Thoracic aorta (tissue), 2 donors: ENCODE measurements around the gene SULT1B1. TPM values are rescaled to one million over a fixed set of nuclear protein-coding genes. Genes with fewer than 3 reads are reported as not detected.

Experiments
- ATAC-seq: fragments of 150-250 bp; one replicate; pipeline ENCODE4 v1.8.0; 2017; ENCODE audit warnings: low read depth; ENCODE audit not compliant: insufficient number of reproducible peaks, low FRiP score
- DNase-seq: peaks from one replicate; pipeline ENCODE4 v3.0.0-alpha.2; 2020; ENCODE audit warnings: low spot score
- H3K27ac ChIP-seq, 2 donors: fragments of 200-600 bp; sonication (generic); 1 replicate in 1 of 2; 2 replicates in 1 of 2; pipeline ENCODE4 v1.5.1; 2016; ENCODE audit warnings: mild to moderate bottlenecking in 2 of 2, moderate library complexity in 2 of 2
- H3K27me3 ChIP-seq: fragments of 200-600 bp; sonication (generic); replicated peaks from 2 replicates; pipeline ENCODE4 v1.6.0; 2016; ENCODE audit warnings: mild to moderate bottlenecking; ENCODE audit not compliant: insufficient read depth
- H3K36me3 ChIP-seq: fragments of 200-600 bp; sonication (generic); one replicate; pipeline ENCODE4 v1.5.1; 2016
- H3K4me1 ChIP-seq, 2 donors: fragments of 200-600 bp; sonication (generic); 1 replicate in 1 of 2; 2 replicates in 1 of 2; pipeline versions ENCODE4 v1.5.1 to v1.6.0; 2016; ENCODE audit warnings: low read depth in 2 of 2, mild to moderate bottlenecking in 1 of 2; ENCODE audit not compliant: control insufficient read depth in 1 of 2
- H3K4me3 ChIP-seq: fragments of 200-600 bp; sonication (generic); 2 replicates; pipeline ENCODE4 v1.5.1; 2016; ENCODE audit warnings: mild to moderate bottlenecking
- H3K9me3 ChIP-seq: fragments of 200-600 bp; sonication (generic); 2 replicates; pipeline ENCODE4 v1.5.1; 2016
- CTCF ChIP-seq: fragments of 200-600 bp; sonication (generic); IDR thresholded peaks from one replicate; pipeline ENCODE4 v1.5.1; 2019; ENCODE audit warnings: antibody characterized with exemption
- total RNA-seq, 2 donors: library from RNA; depleted of rRNA; stranded (reverse); fragments of >200 nt; gene quantifications; one replicate each; pipeline versions ENCODE4 v1.1.0 to v1.2.3, GENCODE V29; 2016

SULT1B1 gene
- total RNA-seq, 2 donors from 2014 or later, result 0.41 to 2.9 TPM

DNA sequence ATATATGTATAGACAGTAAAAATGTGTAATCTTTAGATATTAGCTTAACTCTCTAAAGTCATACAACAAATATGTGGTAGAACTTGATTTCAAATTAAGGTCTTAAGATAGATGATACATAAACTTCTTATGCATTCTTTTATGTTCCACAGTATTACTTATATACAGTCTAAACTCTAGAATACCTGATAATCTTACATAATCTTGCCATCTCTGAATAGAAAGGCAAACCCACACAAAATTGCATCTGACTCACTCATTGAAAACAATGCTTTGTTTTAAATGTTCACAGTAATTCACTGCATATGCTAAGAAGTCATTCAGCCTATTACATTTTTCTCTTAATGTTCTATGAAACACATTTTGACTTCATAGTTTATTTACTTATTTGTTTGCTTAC lies 10.1 kb downstream of the SULT1B1 start:
- Histone ChIP-seq H3K9me3 (peaks cover 2% of the 10 kb centered on the region), H3K4me3 (no peak overlapping the region), H3K27ac (no peak overlapping the region), H3K4me1 (no peaks in the 10 kb centered on the region), H3K27me3 (no peaks in the 10 kb centered on the region), H3K36me3 (no peaks in the 10 kb centered on the region)
- ATAC-seq, result no peak
- DNase-seq, result no peak
- no peak for TF ChIP-seq CTCF

GRCh38 chr4:69749771-69750170 lies 10.6 kb downstream of the SULT1B1 start:
- H3K4me3 ChIP-seq, result no peak overlapping the region
- H3K27me3 ChIP-seq, result no peaks in the 10 kb centered on the region
- no peaks in the 10 kb centered on the region for H3K4me1 ChIP-seq
- no peak for TF ChIP-seq CTCF
- H3K36me3 ChIP-seq, result no peaks in the 10 kb centered on the region
- peaks cover 2% of the 10 kb centered on the region for H3K9me3 ChIP-seq
- ATAC-seq (no peak), DNase-seq (no peak)
- H3K27ac ChIP-seq, result no peak overlapping the region

DNA sequence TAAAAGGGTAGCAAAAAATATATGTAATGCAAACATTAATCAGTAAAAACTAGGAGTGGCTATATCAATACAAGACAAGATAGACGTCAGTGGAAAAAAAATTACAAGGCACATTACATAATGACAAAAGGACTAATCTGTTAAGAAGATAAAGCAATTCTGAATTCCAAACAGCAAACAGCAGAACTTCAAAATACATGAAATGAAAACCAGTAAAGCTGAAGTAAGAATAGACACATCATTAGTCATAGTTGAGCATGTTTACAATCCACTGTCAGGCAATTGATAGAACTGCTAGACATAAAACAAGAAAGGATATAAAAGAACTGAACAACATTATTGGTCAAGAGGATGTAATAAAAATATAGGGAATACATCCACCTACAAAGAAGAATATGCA lies 12.2 kb downstream of the SULT1B1 start:
- H3K27ac ChIP-seq, result no peak overlapping the region
- TF ChIP-seq CTCF, result no peak
- H3K4me1 ChIP-seq, result no peaks in the 10 kb centered on the region
- H3K27me3 ChIP-seq, result no peaks in the 10 kb centered on the region
- no peak for ATAC-seq
- H3K36me3 ChIP-seq, result no peaks in the 10 kb centered on the region
- no peak for DNase-seq
- H3K4me3 ChIP-seq, result no peak overlapping the region
- H3K9me3 ChIP-seq, result peaks cover 2% of the 10 kb centered on the region

DNA sequence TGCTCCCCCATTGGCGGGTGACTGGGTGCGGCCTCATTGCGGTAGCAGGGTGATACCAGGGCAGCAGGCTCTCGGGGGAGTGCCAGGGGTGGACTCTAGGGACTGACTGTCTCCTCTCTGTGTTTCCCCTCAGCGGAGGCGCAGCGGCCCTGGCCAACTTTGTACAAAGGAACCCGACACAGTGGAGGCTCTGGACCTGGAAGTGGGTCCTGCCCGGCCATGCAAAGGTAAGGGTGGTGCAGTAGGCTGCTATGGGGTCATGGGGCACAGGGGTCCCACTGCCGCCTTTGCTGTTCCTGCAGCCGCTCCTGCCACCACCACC lies 16.3 kb downstream of the SULT1B1 start:
- H3K4me1 ChIP-seq, result no peaks in the 10 kb centered on the region
- DNase-seq, result no peak
- no peak overlapping the region for H3K27ac ChIP-seq
- TF ChIP-seq CTCF, result no peak
- no peaks in the 10 kb centered on the region for H3K36me3 ChIP-seq
- H3K9me3 ChIP-seq, result peaks cover 2% of the 10 kb centered on the region
- H3K27me3 ChIP-seq, result no peaks in the 10 kb centered on the region
- ATAC-seq, result no peak
- H3K4me3 ChIP-seq, result no peak overlapping the region

DNA sequence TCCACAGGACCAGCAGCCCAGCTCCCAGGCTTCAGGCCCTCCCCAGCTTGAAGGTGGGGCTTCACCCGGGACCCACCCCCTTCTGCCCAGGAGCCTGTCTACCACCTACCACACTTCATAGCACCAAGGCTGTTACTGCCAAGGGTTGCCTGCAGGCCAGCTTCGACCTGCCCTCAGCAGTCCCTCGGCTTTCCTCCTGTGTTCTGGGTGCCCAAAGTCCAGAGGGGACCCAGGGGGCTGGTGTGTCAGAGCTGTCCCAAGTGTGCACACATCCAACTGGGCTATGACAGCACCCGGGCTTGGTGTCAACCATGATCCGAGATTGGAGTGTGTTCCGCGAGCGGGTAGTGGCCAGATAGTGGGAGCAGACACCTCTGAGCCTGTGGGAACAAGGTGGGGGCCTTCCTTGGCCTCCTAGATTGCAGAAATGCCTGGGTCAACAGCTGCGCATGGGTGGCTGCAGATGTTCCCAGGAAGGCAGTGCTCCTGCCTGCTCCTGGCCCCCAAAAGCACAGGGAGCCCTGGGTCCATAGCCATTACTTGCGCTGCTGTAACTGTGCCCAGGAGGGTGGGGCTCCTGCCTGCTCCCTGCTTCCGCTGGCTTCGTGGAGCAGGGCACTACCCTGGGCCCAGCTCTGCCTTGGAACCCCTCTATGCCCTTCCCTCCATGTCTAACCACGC lies 16.8 kb downstream of the SULT1B1 start:
- DNase-seq (no peak), ATAC-seq (no peak)
- no peak for TF ChIP-seq CTCF
- Histone ChIP-seq H3K27ac (no peak overlapping the region), H3K36me3 (no peaks in the 10 kb centered on the region), H3K4me1 (no peaks in the 10 kb centered on the region), H3K9me3 (peaks cover 2% of the 10 kb centered on the region), H3K27me3 (no peaks in the 10 kb centered on the region), H3K4me3 (no peak overlapping the region)
